ENCODE data around the gene KLHL5. TPM values are rescaled to one million over a fixed set of nuclear protein-coding genes. Genes with fewer than 3 reads are reported as not detected.
A peak's percentile ranks its signal among the peaks of the same experiment; 100 is the strongest.

KLHL5 gene
- total RNA-seq, 1 donor: 50.9 TPM

DNA sequence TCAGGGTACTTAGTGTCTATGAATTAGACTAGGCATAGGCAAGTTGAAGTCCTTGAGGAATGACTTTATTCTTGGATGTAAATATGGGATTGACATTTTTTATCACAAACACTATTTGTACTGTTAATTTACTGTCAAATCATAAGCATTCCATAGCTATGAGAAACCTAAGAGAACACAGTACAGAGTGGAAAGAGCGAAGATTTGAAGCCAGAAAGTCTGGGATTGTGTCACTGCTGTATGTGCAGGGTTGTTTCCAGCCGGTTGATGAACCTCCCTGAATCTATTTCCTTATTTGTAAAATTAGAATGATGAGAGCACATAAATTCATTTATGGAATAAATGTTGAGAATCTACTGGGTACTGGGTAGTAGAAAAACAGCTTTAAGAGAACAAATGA, 14.4 kb upstream of the KLHL5 start:
- DNase-seq (ENCODE audit: low read depth): peak; percentile 39

DNA sequence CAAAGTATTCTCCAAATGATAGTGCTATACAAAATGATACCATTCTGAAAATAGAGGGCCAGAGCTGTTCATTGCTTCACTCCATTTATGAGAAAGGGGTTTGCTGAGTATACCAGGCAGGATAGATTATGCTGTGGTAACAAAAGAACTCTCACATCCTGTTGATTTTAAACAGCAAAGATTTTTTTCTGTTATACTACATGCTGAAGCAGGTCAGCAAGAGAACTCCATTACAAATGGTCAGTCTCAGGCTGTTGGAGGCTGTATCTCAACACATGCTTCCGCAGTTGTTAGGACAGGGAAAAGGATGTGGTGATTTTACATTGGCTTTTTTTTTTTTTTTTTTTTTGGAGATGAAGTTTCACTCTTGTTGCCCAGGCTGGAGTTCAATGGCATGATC, 13.7 kb upstream of the KLHL5 start:
- peak; percentile 9 for DNase-seq (ENCODE audit: low read depth)
- TF ChIP-seq, protein P1, sequence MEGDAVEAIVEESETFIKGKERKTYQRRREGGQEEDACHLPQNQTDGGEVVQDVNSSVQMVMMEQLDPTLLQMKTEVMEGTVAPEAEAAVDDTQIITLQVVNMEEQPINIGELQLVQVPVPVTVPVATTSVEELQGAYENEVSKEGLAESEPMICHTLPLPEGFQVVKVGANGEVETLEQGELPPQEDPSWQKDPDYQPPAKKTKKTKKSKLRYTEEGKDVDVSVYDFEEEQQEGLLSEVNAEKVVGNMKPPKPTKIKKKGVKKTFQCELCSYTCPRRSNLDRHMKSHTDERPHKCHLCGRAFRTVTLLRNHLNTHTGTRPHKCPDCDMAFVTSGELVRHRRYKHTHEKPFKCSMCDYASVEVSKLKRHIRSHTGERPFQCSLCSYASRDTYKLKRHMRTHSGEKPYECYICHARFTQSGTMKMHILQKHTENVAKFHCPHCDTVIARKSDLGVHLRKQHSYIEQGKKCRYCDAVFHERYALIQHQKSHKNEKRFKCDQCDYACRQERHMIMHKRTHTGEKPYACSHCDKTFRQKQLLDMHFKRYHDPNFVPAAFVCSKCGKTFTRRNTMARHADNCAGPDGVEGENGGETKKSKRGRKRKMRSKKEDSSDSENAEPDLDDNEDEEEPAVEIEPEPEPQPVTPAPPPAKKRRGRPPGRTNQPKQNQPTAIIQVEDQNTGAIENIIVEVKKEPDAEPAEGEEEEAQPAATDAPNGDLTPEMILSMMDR (IDR thresholded peaks at IDR 0.05; ENCODE audit: insufficient read depth, low read length): no peak

More for the DNA sequence above, 14.4 kb upstream of the KLHL5 start:
- no peak overlapping the region for H3K4me3 ChIP-seq (ENCODE audit: low read depth, low read length)
- TF ChIP-seq, protein P1 (IDR thresholded peaks at IDR 0.05; ENCODE audit: insufficient read depth, low read length): no peak

DNA sequence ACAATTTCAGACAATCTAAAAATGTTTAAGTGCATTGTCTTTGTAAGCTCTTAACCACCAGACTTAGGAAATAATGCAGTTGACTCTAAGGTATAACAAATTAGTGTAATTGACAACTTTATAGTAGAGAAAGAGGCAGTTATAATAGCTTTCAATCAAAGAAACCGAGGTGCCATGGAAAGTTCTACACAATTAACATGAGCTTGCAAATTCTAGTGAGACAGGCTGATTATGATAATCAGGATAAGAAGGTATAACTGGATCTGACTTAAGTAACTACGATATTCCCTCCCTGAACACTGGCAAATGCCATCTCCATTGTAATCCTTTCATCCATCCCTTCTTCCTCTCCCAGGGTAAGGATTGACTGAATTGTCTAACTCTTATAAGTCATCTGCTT, 11.4 kb upstream of the KLHL5 start:
- TF ChIP-seq, protein P1 (IDR thresholded peaks at IDR 0.05; ENCODE audit: insufficient read depth, low read length): no peak
- no peak overlapping the region for H3K4me3 ChIP-seq (ENCODE audit: low read depth, low read length)
- DNase-seq (ENCODE audit: low read depth): no peak

More for the DNA sequence above, 13.7 kb upstream of the KLHL5 start:
- H3K4me3 ChIP-seq (ENCODE audit: low read depth, low read length): no peak overlapping the region

DNA sequence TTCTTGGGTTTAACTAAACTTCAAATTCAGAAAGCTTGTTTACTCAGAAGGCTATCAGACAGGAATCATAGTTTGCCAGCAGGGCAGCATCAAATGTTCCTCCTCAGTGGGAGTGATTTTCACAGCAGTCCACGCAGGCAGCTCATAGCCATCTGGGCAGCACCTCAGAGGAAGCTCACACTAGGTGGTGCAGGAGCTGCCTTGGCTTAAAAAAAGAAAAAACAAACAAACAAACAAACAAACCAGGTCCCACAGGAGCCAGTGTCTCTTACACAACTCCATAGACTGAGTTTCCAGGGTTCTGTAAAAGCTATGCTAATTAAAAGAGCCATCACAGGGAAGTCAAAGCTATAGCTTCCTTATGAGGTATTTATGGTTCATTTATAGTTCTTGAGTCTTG, 10.5 kb upstream of the KLHL5 start:
- no peak overlapping the region for H3K4me3 ChIP-seq (ENCODE audit: low read depth, low read length)
- no peak for DNase-seq (ENCODE audit: low read depth)
- TF ChIP-seq, protein P1 (IDR thresholded peaks at IDR 0.05; ENCODE audit: insufficient read depth, low read length): no peak

DNA sequence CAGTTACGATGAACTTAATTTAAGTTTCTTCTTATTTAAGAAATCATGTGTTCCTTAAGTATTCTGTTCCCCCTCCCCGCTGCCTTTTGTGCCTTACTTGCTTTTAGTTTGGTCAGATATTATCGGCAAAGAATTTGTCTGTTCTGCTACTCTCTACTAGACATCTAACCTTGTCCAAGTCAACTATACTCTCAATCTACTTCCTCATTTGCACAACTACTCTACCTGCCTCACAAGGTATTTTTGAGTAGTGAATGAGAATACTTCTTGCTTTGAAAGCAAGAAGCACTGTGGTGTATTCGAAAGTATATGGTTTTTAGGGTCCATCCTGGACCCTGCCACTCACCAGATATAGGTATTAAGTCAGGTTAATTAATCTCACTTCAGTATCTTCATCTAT, 8.0 kb upstream of the KLHL5 start:
- DNase-seq (ENCODE audit: low read depth): no peak
- TF ChIP-seq, protein P1 (IDR thresholded peaks at IDR 0.05; ENCODE audit: insufficient read depth, low read length): no peak
- H3K4me3 ChIP-seq (ENCODE audit: low read depth, low read length): no peak overlapping the region

DNA sequence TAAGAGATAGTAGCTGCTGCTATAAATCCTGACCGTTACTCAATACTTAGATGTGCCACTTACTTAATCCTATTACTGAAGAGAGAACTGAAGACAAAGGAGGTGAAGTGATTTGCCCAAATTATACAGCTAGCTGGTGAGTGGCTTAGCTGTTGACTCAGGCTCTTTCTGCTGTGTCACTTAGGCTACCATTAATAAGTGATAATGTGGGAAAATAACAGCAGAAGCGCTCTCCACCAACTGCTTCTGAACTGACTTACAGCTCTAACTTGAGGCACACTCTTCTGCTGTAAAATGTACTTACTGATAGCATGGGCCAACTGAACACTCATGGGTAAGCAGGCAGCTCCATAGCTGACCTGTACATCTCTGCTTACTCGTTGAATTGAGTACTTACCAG, 7.5 kb upstream of the KLHL5 start:
- DNase-seq (ENCODE audit: low read depth): no peak

DNA sequence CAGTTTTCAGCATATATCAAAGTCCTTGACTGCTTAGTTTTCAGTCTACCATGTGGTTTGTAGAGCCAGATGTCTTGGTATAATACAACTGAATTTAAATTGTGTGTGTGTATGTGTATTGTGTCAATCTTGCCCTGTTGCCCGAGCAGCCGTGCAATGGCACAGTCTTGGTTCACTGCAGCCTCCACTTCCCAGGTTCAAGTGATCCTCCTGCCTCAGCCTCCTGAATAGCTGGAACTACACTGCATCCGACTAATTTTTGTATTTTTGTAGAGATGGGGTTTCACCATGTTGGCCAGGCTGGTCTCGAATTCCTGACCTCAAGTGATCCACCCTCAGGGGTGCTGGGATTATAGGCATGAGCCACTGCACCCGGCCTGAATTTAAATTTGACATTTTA, 6.0 kb upstream of the KLHL5 start:
- no peak overlapping the region for H3K4me3 ChIP-seq (ENCODE audit: low read depth, low read length)
- no peak for DNase-seq (ENCODE audit: low read depth)
- TF ChIP-seq, protein P1 (IDR thresholded peaks at IDR 0.05; ENCODE audit: insufficient read depth, low read length): no peak

More for the DNA sequence above, 7.5 kb upstream of the KLHL5 start:
- no peak overlapping the region for H3K4me3 ChIP-seq (ENCODE audit: low read depth, low read length)
- TF ChIP-seq, protein P1 (IDR thresholded peaks at IDR 0.05; ENCODE audit: insufficient read depth, low read length): no peak
